ENCODE results near the gene ARID4B.
A peak's percentile ranks its signal among the peaks of the same experiment; 100 is the strongest.

DNA sequence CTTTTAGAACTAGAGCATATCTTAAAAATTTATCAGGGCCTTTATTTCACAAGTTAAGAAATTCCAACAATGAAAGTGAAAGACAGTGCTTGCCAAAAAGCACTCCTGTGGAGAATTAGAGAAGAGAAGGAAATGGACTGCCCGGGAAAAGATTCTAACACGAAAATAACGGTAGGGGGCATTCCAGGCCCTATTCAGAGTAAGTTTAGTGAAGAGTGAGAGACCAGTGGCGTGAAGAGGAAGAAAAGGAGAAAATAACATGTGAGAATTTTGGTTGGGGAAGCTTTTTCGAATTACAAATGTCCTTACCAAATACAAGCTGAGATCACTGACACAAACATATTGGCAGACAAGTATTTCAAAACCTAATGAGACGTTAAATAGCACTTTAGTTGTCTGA, 128.5 kb downstream of the ARID4B start:
- TF ChIP-seq, protein P1, sequence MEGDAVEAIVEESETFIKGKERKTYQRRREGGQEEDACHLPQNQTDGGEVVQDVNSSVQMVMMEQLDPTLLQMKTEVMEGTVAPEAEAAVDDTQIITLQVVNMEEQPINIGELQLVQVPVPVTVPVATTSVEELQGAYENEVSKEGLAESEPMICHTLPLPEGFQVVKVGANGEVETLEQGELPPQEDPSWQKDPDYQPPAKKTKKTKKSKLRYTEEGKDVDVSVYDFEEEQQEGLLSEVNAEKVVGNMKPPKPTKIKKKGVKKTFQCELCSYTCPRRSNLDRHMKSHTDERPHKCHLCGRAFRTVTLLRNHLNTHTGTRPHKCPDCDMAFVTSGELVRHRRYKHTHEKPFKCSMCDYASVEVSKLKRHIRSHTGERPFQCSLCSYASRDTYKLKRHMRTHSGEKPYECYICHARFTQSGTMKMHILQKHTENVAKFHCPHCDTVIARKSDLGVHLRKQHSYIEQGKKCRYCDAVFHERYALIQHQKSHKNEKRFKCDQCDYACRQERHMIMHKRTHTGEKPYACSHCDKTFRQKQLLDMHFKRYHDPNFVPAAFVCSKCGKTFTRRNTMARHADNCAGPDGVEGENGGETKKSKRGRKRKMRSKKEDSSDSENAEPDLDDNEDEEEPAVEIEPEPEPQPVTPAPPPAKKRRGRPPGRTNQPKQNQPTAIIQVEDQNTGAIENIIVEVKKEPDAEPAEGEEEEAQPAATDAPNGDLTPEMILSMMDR (IDR thresholded peaks at IDR 0.05), result peak; percentile 33
- no peak for TF ChIP-seq ZFX (IDR thresholded peaks at IDR 0.05; ENCODE audit: borderline replicate concordance)
